Renal cortical epithelial cell (primary cell): ENCODE data around the gene MAGEA4. TPM values are rescaled to one million over a fixed set of nuclear protein-coding genes. Genes with fewer than 3 reads are reported as not detected.
"Not testable (repeated sequence)": the region's sequence is repeated elsewhere in the genome, so short reads cannot be mapped to it uniquely, and the experiment has no call there.

Experiments
- DNase-seq: peaks from one replicate; pipeline ENCODE4 v3.0.0-alpha.2; 2011; ENCODE audit warnings: low read depth
- total RNA-seq: library from RNA; depleted of rRNA; stranded (reverse); fragments of >200 nt; gene quantifications from 2 replicates; pipeline ENCODE4 v1.2.3, GENCODE V29; 2014

Gene MAGEA4
- not detected in 2 replicates for total RNA-seq

GRCh38 chrX:151912780-151913179 lies at the start of gene MAGEA4:
Gene MAGEA4 (plus strand): TSS chrX:151912889. CDS start chrX:151923665, 10,776 bp downstream.
- DNase-seq = no peak

GRCh38 chrX:151870602-151871001 lies 42.1 kb upstream of the MAGEA4 start:
- DNase-seq = peak; percentile 32

GRCh38 chrX:151871244-151871643 lies 41.4 kb upstream of the MAGEA4 start:
- peak; percentile 47 for DNase-seq

- no peak for DNase-seq
Observed at GRCh38 chrX:151873096-151873495, 39.6 kb upstream of the MAGEA4 start.

- DNase-seq = no peak
Observed at GRCh38 chrX:151875270-151876026, 37.2 kb upstream of the MAGEA4 start.

- no peak for DNase-seq
Observed at GRCh38 chrX:151878574-151878973, 34.1 kb upstream of the MAGEA4 start.

- DNase-seq = no peak
Observed at GRCh38 chrX:151879856-151880255, 32.8 kb upstream of the MAGEA4 start.

GRCh38 chrX:151880895-151881294 lies 31.8 kb upstream of the MAGEA4 start:
- no peak for DNase-seq

- DNase-seq = no peak
Observed at GRCh38 chrX:151889421-151889820, 23.3 kb upstream of the MAGEA4 start.

- peak; percentile 1 for DNase-seq
Observed at GRCh38 chrX:151896734-151897474, 15.8 kb upstream of the MAGEA4 start.

GRCh38 chrX:151899622-151900021 lies 13.1 kb upstream of the MAGEA4 start:
- no peak for DNase-seq

GRCh38 chrX:151901826-151902225 lies 10.9 kb upstream of the MAGEA4 start:
- no peak for DNase-seq

- DNase-seq = peak; percentile 70
Observed at GRCh38 chrX:151902813-151903591, 9.7 kb upstream of the MAGEA4 start.

GRCh38 chrX:151904989-151905388 lies 7.7 kb upstream of the MAGEA4 start:
- no peak for DNase-seq

GRCh38 chrX:151912221-151912620 lies 468 bp upstream of the MAGEA4 start:
- DNase-seq = no peak

- DNase-seq = not testable (repeated sequence)
Observed at GRCh38 chrX:151918736-151919135, 6.0 kb downstream of the MAGEA4 start.

- no peak for DNase-seq
Observed at GRCh38 chrX:151919610-151920009, 6.9 kb downstream of the MAGEA4 start.

- no peak for DNase-seq
Observed at GRCh38 chrX:151920101-151920500, 7.4 kb downstream of the MAGEA4 start.

GRCh38 chrX:151920530-151920929 lies 7.8 kb downstream of the MAGEA4 start:
- DNase-seq = no peak

GRCh38 chrX:151921292-151921691 lies 8.6 kb downstream of the MAGEA4 start:
- DNase-seq = no peak

GRCh38 chrX:151921866-151922265 lies 9.2 kb downstream of the MAGEA4 start:
- DNase-seq = no peak

- no peak for DNase-seq
Observed at GRCh38 chrX:151922692-151923091, 10.0 kb downstream of the MAGEA4 start.
